HL-60 (cell line): ENCODE results near the gene MCM3AP.

ENCODE experiments used
- CTCF ChIP-seq: IDR thresholded peaks from one replicate; pipeline ENCODE4 v1.5.1; 2011; ENCODE audit warnings: low read length, control low read depth, inconsistent platforms; ENCODE audit not compliant: insufficient read depth
- REST ChIP-seq: IDR thresholded peaks from 2 replicates; pipeline ENCODE4 v1.6.1; 2012; ENCODE audit warnings: low read depth; ENCODE audit not compliant: insufficient replicate concordance

GRCh38 chr21:46191257-46191685 lies 94.1 kb downstream of the MCM3AP start:
- TF ChIP-seq CTCF (no peak), REST (no peak)
